Stimulated activated naive CD8-positive, alpha-beta T cell treated with anti-CD3 and anti-CD28 coated beads, Interleukin-15, Interleukin-2, amounts not matched to agents 100 ng/mL and 50 ng/mL, for 24 hours (primary cell): Measurements from ENCODE around the gene PELI2.

ENCODE experiments used
- H3K27ac Mint-ChIP-seq: one replicate; pipeline ENCODE4 v1.8.0; 2021; ENCODE audit warnings: mild to moderate bottlenecking, mixed read lengths
- H3K27me3 Mint-ChIP-seq: one replicate; pipeline ENCODE4 v1.8.0; 2021; ENCODE audit warnings: mixed read lengths
- H3K36me3 Mint-ChIP-seq: one replicate; pipeline ENCODE4 v1.8.0; 2021; ENCODE audit warnings: low read depth, mixed read lengths
- H3K4me1 Mint-ChIP-seq: one replicate; pipeline ENCODE4 v1.8.0; 2021; ENCODE audit warnings: low read depth, mixed read lengths
- H3K4me3 Mint-ChIP-seq: one replicate; pipeline ENCODE4 v1.8.0; 2021; ENCODE audit warnings: mild to moderate bottlenecking, mixed read lengths
- H3K9me3 Mint-ChIP-seq: one replicate; pipeline ENCODE4 v1.8.0; 2021; ENCODE audit warnings: mixed read lengths

The PELI2 gene

DNA sequence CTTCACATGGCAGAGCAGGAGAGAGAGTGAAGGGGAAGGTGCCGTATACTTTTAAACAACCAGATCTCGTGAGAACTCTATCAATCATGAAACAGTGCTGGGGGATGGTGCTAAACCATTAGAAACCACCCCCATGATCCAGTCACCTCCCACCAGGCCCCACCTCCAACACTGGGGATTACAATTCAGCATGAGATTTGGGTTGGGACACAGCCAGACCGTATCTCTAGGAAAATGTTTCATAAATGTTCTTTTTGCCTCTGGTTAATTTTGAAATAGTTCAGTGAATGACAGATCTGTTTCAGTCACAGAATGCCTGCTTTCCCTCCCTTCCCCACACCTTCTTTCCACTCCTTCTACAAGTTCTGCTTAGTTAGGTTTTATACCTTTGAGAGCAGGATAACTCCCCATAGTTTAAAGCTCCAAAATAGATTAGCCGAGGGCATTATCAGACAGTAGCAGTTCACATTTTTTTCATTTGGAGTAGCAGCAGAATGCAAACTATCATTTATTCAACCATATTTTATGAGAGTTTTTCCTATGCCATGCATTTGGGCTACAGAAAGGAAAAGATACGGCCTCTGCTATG is 27.1 kb downstream of the PELI2 start:
- no peaks in the 10 kb centered on the region for H3K36me3 Mint-ChIP-seq
- H3K4me3 Mint-ChIP-seq = no peak overlapping the region
- H3K9me3 Mint-ChIP-seq = no peaks in the 10 kb centered on the region
- no peak overlapping the region for H3K27ac Mint-ChIP-seq
- no peaks in the 10 kb centered on the region for H3K27me3 Mint-ChIP-seq
- H3K4me1 Mint-ChIP-seq = peaks cover 63% of the 10 kb centered on the region

- Mint-ChIP-seq H3K9me3 (no peaks in the 10 kb centered on the region), H3K4me1 (peaks cover 63% of the 10 kb centered on the region), H3K27me3 (no peaks in the 10 kb centered on the region), H3K36me3 (no peaks in the 10 kb centered on the region), H3K27ac (no peak overlapping the region), H3K4me3 (no peak overlapping the region)
Observed at GRCh38 chr14:56145965-56146364, 27.8 kb downstream of the PELI2 start.

DNA sequence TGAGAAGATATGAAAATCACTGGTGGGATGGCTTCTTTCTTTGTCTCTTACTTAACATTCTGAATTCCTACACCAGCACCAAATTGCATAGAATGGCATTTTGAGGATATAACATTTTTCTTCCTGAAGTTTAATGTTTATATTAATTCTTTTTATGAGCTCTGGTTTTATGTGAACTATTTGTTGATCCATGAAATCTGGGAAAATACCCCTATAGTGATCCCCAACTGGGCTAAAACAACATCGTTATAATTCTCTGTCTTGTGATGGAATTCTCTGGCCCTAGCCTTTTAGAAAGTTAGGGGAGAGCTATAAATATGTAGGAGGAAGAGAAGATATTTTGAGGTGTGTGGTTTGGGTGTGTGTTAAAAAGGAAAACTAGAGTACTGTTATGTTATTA is 29.2 kb downstream of the PELI2 start:
- Mint-ChIP-seq H3K27me3 (no peaks in the 10 kb centered on the region), H3K9me3 (no peaks in the 10 kb centered on the region), H3K27ac (no peak overlapping the region), H3K36me3 (no peaks in the 10 kb centered on the region), H3K4me1 (peaks cover 64% of the 10 kb centered on the region), H3K4me3 (no peak overlapping the region)

DNA sequence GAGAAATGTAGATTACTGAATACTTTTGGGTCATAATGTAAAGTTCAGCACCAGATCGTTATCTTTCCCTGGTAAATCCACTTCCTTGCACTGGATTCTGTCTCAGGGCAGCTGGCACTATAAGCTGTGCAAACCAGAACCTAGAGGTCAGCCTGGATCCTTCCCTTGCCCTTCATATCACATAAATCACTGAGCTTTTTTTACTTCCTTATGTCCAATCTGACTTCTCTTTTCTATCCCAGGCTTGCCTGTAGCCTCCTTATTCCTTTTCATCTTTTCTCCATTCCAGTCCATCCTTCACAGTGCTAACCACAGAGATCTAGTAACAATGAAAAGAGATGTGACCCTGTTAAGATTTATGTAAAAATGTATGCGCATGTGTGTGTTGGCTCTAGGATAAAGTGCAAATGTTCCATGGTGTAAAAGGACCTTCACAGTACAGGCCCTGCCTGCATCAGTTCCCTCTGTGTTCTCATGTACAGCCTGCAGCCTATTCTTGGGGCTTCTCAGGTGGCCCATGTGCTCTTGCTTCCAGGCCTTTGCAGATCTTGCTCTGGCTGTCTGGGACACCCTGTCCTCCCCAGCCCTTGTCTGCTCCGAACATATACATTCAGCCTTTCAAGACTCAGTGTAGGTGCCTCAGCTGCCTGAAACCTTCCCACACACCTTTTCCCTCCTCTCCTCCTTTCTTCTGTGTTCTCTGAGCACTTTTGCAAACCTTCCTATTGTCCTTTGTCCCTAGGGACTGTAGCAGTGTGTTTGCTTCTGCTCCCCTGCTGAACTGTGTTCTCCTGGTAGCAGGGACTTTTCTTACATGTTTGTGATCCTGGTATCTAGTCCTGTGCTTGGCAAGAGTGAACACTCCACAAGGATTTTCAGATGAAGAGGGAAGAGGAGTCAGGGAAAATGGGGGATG is 30.0 kb downstream of the PELI2 start:
- Mint-ChIP-seq H3K27ac (no peak overlapping the region), H3K36me3 (no peaks in the 10 kb centered on the region), H3K9me3 (no peaks in the 10 kb centered on the region), H3K4me1 (peaks cover 59% of the 10 kb centered on the region), H3K4me3 (no peak overlapping the region), H3K27me3 (no peaks in the 10 kb centered on the region)

GRCh38 chr14:56149151-56149550 is 30.9 kb downstream of the PELI2 start:
- H3K27ac Mint-ChIP-seq = no peak overlapping the region
- no peaks in the 10 kb centered on the region for H3K9me3 Mint-ChIP-seq
- no peak overlapping the region for H3K4me3 Mint-ChIP-seq
- H3K36me3 Mint-ChIP-seq = no peaks in the 10 kb centered on the region
- H3K27me3 Mint-ChIP-seq = no peaks in the 10 kb centered on the region
- H3K4me1 Mint-ChIP-seq = peaks cover 59% of the 10 kb centered on the region

- Mint-ChIP-seq H3K27ac (no peak overlapping the region), H3K9me3 (no peaks in the 10 kb centered on the region), H3K36me3 (peaks cover 3% of the 10 kb centered on the region), H3K27me3 (no peaks in the 10 kb centered on the region), H3K4me3 (no peak overlapping the region), H3K4me1 (peaks cover 56% of the 10 kb centered on the region)
Observed at GRCh38 chr14:56149995-56150394, 31.8 kb downstream of the PELI2 start.

GRCh38 chr14:56150645-56151345 is 32.6 kb downstream of the PELI2 start:
- peaks cover 4% of the 10 kb centered on the region for H3K36me3 Mint-ChIP-seq
- H3K9me3 Mint-ChIP-seq = no peaks in the 10 kb centered on the region
- H3K4me3 Mint-ChIP-seq = no peak overlapping the region
- peaks cover 50% of the 10 kb centered on the region for H3K4me1 Mint-ChIP-seq
- no peaks in the 10 kb centered on the region for H3K27me3 Mint-ChIP-seq
- H3K27ac Mint-ChIP-seq = no peak overlapping the region

DNA sequence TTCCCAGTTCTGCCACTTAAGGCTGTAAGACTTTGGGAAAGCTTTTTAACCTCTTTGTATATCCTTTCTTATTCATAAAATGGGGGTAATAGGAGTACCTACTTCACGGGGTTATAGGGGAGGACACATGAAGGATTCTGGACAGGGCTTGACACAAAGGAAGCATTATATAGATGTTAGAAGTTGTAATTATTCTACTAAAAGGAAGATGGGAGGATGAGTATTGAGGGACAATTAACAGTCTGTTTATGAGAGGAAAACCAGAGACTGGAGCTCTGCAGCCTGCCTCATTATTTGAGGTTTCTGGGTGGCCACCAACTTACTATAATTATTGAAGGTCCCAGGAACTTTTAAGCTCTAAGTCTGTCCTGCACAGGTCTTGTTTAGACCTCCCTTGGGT is 34.0 kb downstream of the PELI2 start:
- H3K27me3 Mint-ChIP-seq = no peaks in the 10 kb centered on the region
- H3K4me1 Mint-ChIP-seq = peaks cover 40% of the 10 kb centered on the region
- no peaks in the 10 kb centered on the region for H3K9me3 Mint-ChIP-seq
- no peak overlapping the region for H3K27ac Mint-ChIP-seq
- peaks cover 4% of the 10 kb centered on the region for H3K36me3 Mint-ChIP-seq
- no peak overlapping the region for H3K4me3 Mint-ChIP-seq

- Mint-ChIP-seq H3K27me3 (no peaks in the 10 kb centered on the region), H3K4me1 (peaks cover 30% of the 10 kb centered on the region), H3K4me3 (no peak overlapping the region), H3K36me3 (peaks cover 4% of the 10 kb centered on the region), H3K27ac (no peak overlapping the region), H3K9me3 (no peaks in the 10 kb centered on the region)
Observed at GRCh38 chr14:56153267-56153666, 35.1 kb downstream of the PELI2 start.

DNA sequence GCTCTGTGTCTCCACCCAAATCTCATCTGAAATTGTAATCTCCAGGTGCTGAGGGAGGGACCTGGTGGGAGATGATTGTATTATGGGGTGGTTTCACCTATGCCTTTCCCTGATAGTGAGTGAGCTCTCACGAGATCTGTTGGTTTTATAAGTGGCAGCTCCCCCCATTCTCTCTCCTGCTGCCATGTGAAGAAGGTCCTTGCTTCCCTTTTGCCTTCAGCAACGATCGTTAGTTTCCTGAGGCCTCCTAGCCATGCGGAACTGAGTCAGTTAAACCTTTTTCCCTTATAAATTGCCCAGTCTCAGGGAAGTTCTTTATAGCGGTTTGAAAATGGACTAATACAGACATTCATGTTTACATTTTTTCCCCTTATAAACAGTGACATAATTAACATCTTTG is 36.1 kb downstream of the PELI2 start:
- Mint-ChIP-seq H3K36me3 (peaks cover 4% of the 10 kb centered on the region), H3K4me1 (peaks cover 20% of the 10 kb centered on the region), H3K9me3 (peaks cover 3% of the 10 kb centered on the region), H3K4me3 (no peak overlapping the region), H3K27me3 (no peaks in the 10 kb centered on the region), H3K27ac (no peak overlapping the region)

DNA sequence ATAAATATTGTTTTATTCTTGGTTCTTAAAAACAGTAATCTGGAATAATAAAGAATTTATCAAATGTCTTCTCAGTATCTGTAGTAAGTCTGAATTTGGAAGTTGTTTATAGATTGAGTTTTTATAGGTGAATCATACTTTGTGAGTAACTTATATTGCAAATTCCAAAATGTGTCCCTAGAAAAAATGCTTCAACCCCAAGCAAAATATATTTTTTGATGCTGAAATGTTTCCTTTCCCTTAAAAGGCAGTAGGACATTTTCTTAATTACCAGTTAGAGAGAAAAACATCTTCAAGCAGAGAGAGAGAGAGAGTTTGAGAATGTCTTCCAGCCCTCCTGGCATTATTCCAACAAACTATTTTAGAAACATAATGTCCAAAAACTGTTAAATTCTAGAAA is 37.9 kb downstream of the PELI2 start:
- Mint-ChIP-seq H3K9me3 (peaks cover 3% of the 10 kb centered on the region), H3K27ac (no peak overlapping the region), H3K4me1 (peaks cover 3% of the 10 kb centered on the region), H3K27me3 (no peaks in the 10 kb centered on the region), H3K4me3 (no peak overlapping the region), H3K36me3 (peaks cover 4% of the 10 kb centered on the region)

DNA sequence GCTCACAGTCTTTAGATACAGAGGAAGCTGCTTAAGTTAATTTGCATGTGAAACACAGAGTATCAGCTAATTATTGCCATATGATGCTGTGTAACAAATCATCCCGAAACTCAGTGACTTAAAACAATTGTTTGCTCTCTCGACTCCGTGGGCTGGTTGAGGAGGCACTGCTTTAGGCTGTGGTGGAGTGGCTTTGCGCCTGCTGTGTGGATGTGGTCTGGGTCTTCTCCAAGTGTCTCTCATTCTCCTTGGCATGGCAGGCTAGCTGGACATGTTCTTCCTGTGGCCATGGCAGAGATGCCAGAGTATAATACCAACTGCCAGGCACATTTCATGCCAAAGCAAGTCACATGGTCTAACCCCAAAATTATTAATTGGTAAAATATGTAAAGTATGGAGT is 40.9 kb downstream of the PELI2 start:
- H3K27ac Mint-ChIP-seq = no peak overlapping the region
- peaks cover 13% of the 10 kb centered on the region for H3K36me3 Mint-ChIP-seq
- H3K4me3 Mint-ChIP-seq = no peak overlapping the region
- H3K27me3 Mint-ChIP-seq = no peaks in the 10 kb centered on the region
- peaks cover 15% of the 10 kb centered on the region for H3K9me3 Mint-ChIP-seq
- no peaks in the 10 kb centered on the region for H3K4me1 Mint-ChIP-seq

GRCh38 chr14:56160088-56160487 is 41.9 kb downstream of the PELI2 start:
- Mint-ChIP-seq H3K27me3 (no peaks in the 10 kb centered on the region), H3K4me3 (no peak overlapping the region), H3K9me3 (peaks cover 26% of the 10 kb centered on the region), H3K36me3 (peaks cover 10% of the 10 kb centered on the region), H3K4me1 (no peaks in the 10 kb centered on the region), H3K27ac (no peak overlapping the region)

DNA sequence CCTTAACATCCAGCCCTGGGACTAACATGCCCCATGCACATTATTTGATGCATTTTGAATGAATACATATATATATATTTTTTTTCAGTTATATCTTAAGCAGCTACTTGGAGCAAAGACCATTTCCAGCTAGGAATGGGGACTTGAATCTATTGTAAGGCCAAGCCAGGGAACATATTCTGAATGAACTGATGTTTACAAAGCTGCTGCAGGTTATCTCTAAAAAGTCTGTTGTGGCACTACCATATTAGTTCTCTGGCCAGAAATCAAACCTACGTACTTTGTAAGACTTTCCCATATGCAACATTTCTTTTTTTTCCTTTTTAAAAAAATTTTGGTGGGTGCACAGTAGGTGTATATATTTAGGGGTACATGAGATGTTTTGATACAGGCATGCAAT is 43.4 kb downstream of the PELI2 start:
- Mint-ChIP-seq H3K4me3 (no peak overlapping the region), H3K36me3 (peaks cover 18% of the 10 kb centered on the region), H3K27ac (no peak overlapping the region), H3K27me3 (no peaks in the 10 kb centered on the region), H3K4me1 (no peaks in the 10 kb centered on the region), H3K9me3 (peaks cover 38% of the 10 kb centered on the region)

GRCh38 chr14:56162476-56162875 is 44.3 kb downstream of the PELI2 start:
- Mint-ChIP-seq H3K4me3 (no peak overlapping the region), H3K27me3 (no peaks in the 10 kb centered on the region), H3K27ac (no peak overlapping the region), H3K4me1 (no peaks in the 10 kb centered on the region), H3K36me3 (peaks cover 26% of the 10 kb centered on the region), H3K9me3 (peaks cover 46% of the 10 kb centered on the region)
